CD4-positive, alpha-beta T cell treated with Interleukin-2 at 100 ng/mL for 4 hours (primary cell): ENCODE measurements around the gene PRRC1.
"Not testable (repeated sequence)": the region's sequence is repeated elsewhere in the genome, so short reads cannot be mapped to it uniquely, and the experiment has no call there.

Experiments
- DNase-seq: peaks from one replicate; pipeline ENCODE4 v3.0.0-alpha.2; 2020; ENCODE audit warnings: low spot score

Gene PRRC1

GRCh38 chr5:127517480-127518318 lies at the start of gene PRRC1:
TSS of gene PRRC1 (plus strand) at chr5:127517640. CDS start at chr5:127523480, 5,840 bp downstream.
- DNase-seq = peak; percentile 78

- DNase-seq = no peak
These were observed 46.2 kb upstream of the PRRC1 start for GRCh38 chr5:127471211-127471610.

- DNase-seq = no peak
These were observed 44.7 kb upstream of the PRRC1 start for GRCh38 chr5:127472700-127473099.

- no peak for DNase-seq
These were observed 31.0 kb upstream of the PRRC1 start for GRCh38 chr5:127486471-127486870.

GRCh38 chr5:127492854-127493738 lies 24.3 kb upstream of the PRRC1 start:
- DNase-seq = peak; percentile 29

GRCh38 chr5:127498548-127498947 lies 18.9 kb upstream of the PRRC1 start:
- no peak for DNase-seq

- DNase-seq = no peak
These were observed 11.5 kb upstream of the PRRC1 start for GRCh38 chr5:127505905-127506304.

GRCh38 chr5:127506616-127507015 lies 10.8 kb upstream of the PRRC1 start:
- no peak for DNase-seq

- no peak for DNase-seq
These were observed 8.6 kb upstream of the PRRC1 start for GRCh38 chr5:127508644-127509373.

GRCh38 chr5:127513408-127513970 lies 4.0 kb upstream of the PRRC1 start:
- no peak for DNase-seq

- DNase-seq = no peak
These were observed 2.6 kb upstream of the PRRC1 start for GRCh38 chr5:127514816-127515215.

- no peak for DNase-seq
These were observed 1.6 kb upstream of the PRRC1 start for GRCh38 chr5:127515693-127516440.

- no peak for DNase-seq
These were observed 345 bp upstream of the PRRC1 start for GRCh38 chr5:127517110-127517479.

GRCh38 chr5:127518319-127518621 lies 830 bp downstream of the PRRC1 start:
- peak; percentile 35 for DNase-seq

GRCh38 chr5:127519527-127519926 lies 2.1 kb downstream of the PRRC1 start:
- no peak for DNase-seq

GRCh38 chr5:127521138-127521770 lies 3.8 kb downstream of the PRRC1 start:
- DNase-seq = no peak

GRCh38 chr5:127525181-127525580 lies 7.7 kb downstream of the PRRC1 start:
- no peak for DNase-seq

GRCh38 chr5:127529904-127530682 lies 12.7 kb downstream of the PRRC1 start:
- no peak for DNase-seq

- DNase-seq = no peak
These were observed 19.2 kb downstream of the PRRC1 start for GRCh38 chr5:127536687-127537086.

GRCh38 chr5:127540553-127540952 lies 23.1 kb downstream of the PRRC1 start:
- DNase-seq = not testable (repeated sequence)
